ENCODE data around the gene TMPRSS9.
"Not testable (repeated sequence)": the region's sequence is repeated elsewhere in the genome, so short reads cannot be mapped to it uniquely, and the experiment has no call there.

The TMPRSS9 gene

GRCh38 chr19:2415281-2415972 is 55.4 kb downstream of the TMPRSS9 start:
- Mint-ChIP-seq H3K4me3 (no peak overlapping the region), H3K9me3 (peaks cover 8% of the 10 kb centered on the region), H3K27me3 (peaks cover 12% of the 10 kb centered on the region), H3K27ac (no peak overlapping the region), H3K4me1 (ENCODE audit: low read depth) (peaks cover 25% of the 10 kb centered on the region), H3K36me3 (ENCODE audit: low read depth) (peaks cover 39% of the 10 kb centered on the region)
- intact Hi-C loops (cut with micrococcal nuclease), result no loop called here

- Mint-ChIP-seq H3K27ac (no peak overlapping the region), H3K27me3 (peaks cover 9% of the 10 kb centered on the region), H3K4me1 (ENCODE audit: low read depth) (peaks cover 25% of the 10 kb centered on the region), H3K9me3 (peaks cover 8% of the 10 kb centered on the region), H3K36me3 (ENCODE audit: low read depth) (peaks cover 39% of the 10 kb centered on the region), H3K4me3 (no peak overlapping the region)
- intact Hi-C loops (cut with micrococcal nuclease), result no loop called here
These were observed 55.9 kb downstream of the TMPRSS9 start for GRCh38 chr19:2415973-2416319.

- Mint-ChIP-seq H3K4me1 (ENCODE audit: low read depth) (peaks cover 25% of the 10 kb centered on the region), H3K27ac (no peak overlapping the region), H3K36me3 (ENCODE audit: low read depth) (peaks cover 39% of the 10 kb centered on the region), H3K4me3 (no peak overlapping the region), H3K27me3 (peaks cover 9% of the 10 kb centered on the region), H3K9me3 (peaks cover 8% of the 10 kb centered on the region)
- intact Hi-C loops (cut with micrococcal nuclease), result no loop called here
These were observed 56.4 kb downstream of the TMPRSS9 start for GRCh38 chr19:2416321-2417097.

- H3K27ac Mint-ChIP-seq; H3K27me3 Mint-ChIP-seq; H3K4me3 Mint-ChIP-seq; intact Hi-C loops (cut with micrococcal nuclease); H3K9me3 Mint-ChIP-seq: not testable (repeated sequence)
- H3K36me3 Mint-ChIP-seq (ENCODE audit: low read depth), result peaks cover 47% of the 10 kb centered on the region
- H3K4me1 Mint-ChIP-seq (ENCODE audit: low read depth), result peaks cover 21% of the 10 kb centered on the region
These were observed 57.4 kb downstream of the TMPRSS9 start for GRCh38 chr19:2417436-2417835.

GRCh38 chr19:2417881-2418406 is 57.9 kb downstream of the TMPRSS9 start:
- H3K36me3 Mint-ChIP-seq (ENCODE audit: low read depth), result peaks cover 47% of the 10 kb centered on the region
- no peak overlapping the region for H3K27ac Mint-ChIP-seq
- H3K4me1 Mint-ChIP-seq (ENCODE audit: low read depth), result peaks cover 16% of the 10 kb centered on the region
- H3K4me3 Mint-ChIP-seq, result no peak overlapping the region
- peaks cover 3% of the 10 kb centered on the region for H3K27me3 Mint-ChIP-seq
- intact Hi-C loops (cut with micrococcal nuclease), result no loop called here
- H3K9me3 Mint-ChIP-seq, result peaks cover 8% of the 10 kb centered on the region

- intact Hi-C loops (cut with micrococcal nuclease), result no loop called here
- peaks cover 8% of the 10 kb centered on the region for H3K9me3 Mint-ChIP-seq
- H3K4me1 Mint-ChIP-seq (ENCODE audit: low read depth), result peaks cover 27% of the 10 kb centered on the region
- no peak overlapping the region for H3K4me3 Mint-ChIP-seq
- no peak overlapping the region for H3K27ac Mint-ChIP-seq
- H3K27me3 Mint-ChIP-seq, result no peaks in the 10 kb centered on the region
- peaks cover 66% of the 10 kb centered on the region for H3K36me3 Mint-ChIP-seq (ENCODE audit: low read depth)
These were observed 59.7 kb downstream of the TMPRSS9 start for GRCh38 chr19:2419754-2420153.

- H3K4me1 Mint-ChIP-seq (ENCODE audit: low read depth), result peaks cover 27% of the 10 kb centered on the region
- peaks cover 68% of the 10 kb centered on the region for H3K36me3 Mint-ChIP-seq (ENCODE audit: low read depth)
- intact Hi-C loops (cut with micrococcal nuclease), result no loop called here
- no peaks in the 10 kb centered on the region for H3K27me3 Mint-ChIP-seq
- no peak overlapping the region for H3K4me3 Mint-ChIP-seq
- peaks cover 8% of the 10 kb centered on the region for H3K9me3 Mint-ChIP-seq
- H3K27ac Mint-ChIP-seq, result no peak overlapping the region
These were observed 60.4 kb downstream of the TMPRSS9 start for GRCh38 chr19:2420490-2420889.

- peaks cover 8% of the 10 kb centered on the region for H3K9me3 Mint-ChIP-seq
- H3K4me3 Mint-ChIP-seq, result no peak overlapping the region
- peaks cover 68% of the 10 kb centered on the region for H3K36me3 Mint-ChIP-seq (ENCODE audit: low read depth)
- intact Hi-C loops (cut with micrococcal nuclease), result no loop called here
- H3K27me3 Mint-ChIP-seq, result no peaks in the 10 kb centered on the region
- H3K4me1 Mint-ChIP-seq (ENCODE audit: low read depth), result peaks cover 28% of the 10 kb centered on the region
- H3K27ac Mint-ChIP-seq, result no peak overlapping the region
These were observed 61.7 kb downstream of the TMPRSS9 start for GRCh38 chr19:2421581-2422306.

GRCh38 chr19:2423071-2423914 is 63.2 kb downstream of the TMPRSS9 start:
- Mint-ChIP-seq H3K36me3 (ENCODE audit: low read depth) (peaks cover 68% of the 10 kb centered on the region), H3K27ac (peak overlapping the region; percentile 43), H3K4me3 (no peak overlapping the region), H3K9me3 (peaks cover 8% of the 10 kb centered on the region), H3K4me1 (ENCODE audit: low read depth) (peaks cover 34% of the 10 kb centered on the region), H3K27me3 (no peaks in the 10 kb centered on the region)
- intact Hi-C loops (cut with micrococcal nuclease), result no loop called here

- peaks cover 4% of the 10 kb centered on the region for H3K9me3 Mint-ChIP-seq
- H3K36me3 Mint-ChIP-seq (ENCODE audit: low read depth), result peaks cover 68% of the 10 kb centered on the region
- H3K4me3 Mint-ChIP-seq, result no peak overlapping the region
These were observed 64.0 kb downstream of the TMPRSS9 start for GRCh38 chr19:2423915-2424685.

GRCh38 chr19:2424686-2425621 is 64.9 kb downstream of the TMPRSS9 start:
- intact Hi-C loops (cut with micrococcal nuclease), result no loop called here
- H3K27me3 Mint-ChIP-seq, result no peaks in the 10 kb centered on the region
- H3K4me1 Mint-ChIP-seq (ENCODE audit: low read depth), result peaks cover 36% of the 10 kb centered on the region
- no peaks in the 10 kb centered on the region for H3K9me3 Mint-ChIP-seq
- H3K36me3 Mint-ChIP-seq (ENCODE audit: low read depth), result peaks cover 68% of the 10 kb centered on the region
- no peak overlapping the region for H3K4me3 Mint-ChIP-seq
- H3K27ac Mint-ChIP-seq, result no peak overlapping the region

More at GRCh38 chr19:2423915-2424685, 64.0 kb downstream of the TMPRSS9 start:
- intact Hi-C loops (cut with micrococcal nuclease), result no loop called here
- Mint-ChIP-seq H3K27ac (no peak overlapping the region), H3K27me3 (no peaks in the 10 kb centered on the region), H3K4me1 (ENCODE audit: low read depth) (peaks cover 36% of the 10 kb centered on the region)
